ENCODE measurements around the gene BPIFB4. TPM values are rescaled to one million over a fixed set of nuclear protein-coding genes. Genes with fewer than 3 reads are reported as not detected.

Gene BPIFB4
- total and polyA plus RNA-seq, 2 donors (not counting 3 experiments of a cell fraction or from before 2014, with no cell fraction given) = not detected

- intact Hi-C loops (cut with micrococcal nuclease) (no loop called here), dilution Hi-C loops (cut with MboI; ENCODE audit: extremely low pct_ligation_motif_present, low sequenced_read_pairs) (no loop called here)
- Histone ChIP-seq H3K9me3 (replicated peaks; ENCODE audit: control insufficient read depth, insufficient read depth, low read length) (no peaks in the 10 kb centered on the region), H3K9ac (replicated peaks; ENCODE audit: extremely low read depth, insufficient read depth, low read length) (no peak overlapping the region), H3K27ac (ENCODE audit: insufficient read depth, low read depth, low read length) (no peak overlapping the region), H3K9me1 (replicated peaks; ENCODE audit: control insufficient read depth, extremely low read depth, insufficient read depth, low read length) (no peaks in the 10 kb centered on the region), H3K27me3 (ENCODE audit: control insufficient read depth in 2 of 2, insufficient read depth in 2 of 2, low read length in 2 of 2) (no peaks in the 10 kb centered on the region), H3K79me2 (ENCODE audit: control insufficient read depth, insufficient read depth, low read length) (no peaks in the 10 kb centered on the region), H4K20me1 (replicated peaks; ENCODE audit: control insufficient read depth, extremely low read depth, insufficient read depth, low read length) (no peaks in the 10 kb centered on the region), H3K36me3 (ENCODE audit: control insufficient read depth in 2 of 2, extremely low read depth in 1 of 2, insufficient read depth in 2 of 2, low read length in 2 of 2) (no peaks in the 10 kb centered on the region), H3K4me3 (replicated peaks in 1 of 3; ENCODE audit: insufficient read depth in 1 of 3, low read depth in 1 of 3, low read length in 3 of 3) (no peak overlapping the region), H3K4me1 (ENCODE audit: control insufficient read depth, extremely low read depth, insufficient read depth, low read length) (no peaks in the 10 kb centered on the region), H2AFZ (ENCODE audit: low read depth, low read length) (no peak overlapping the region), H3K4me2 (ENCODE audit: insufficient read depth, low read length) (no peak overlapping the region)
- CTCF ChIA-PET = no interaction called here
- FAIRE-seq = no peak
- TF ChIP-seq JUN (IDR thresholded peaks at IDR 0.05; ENCODE audit: borderline replicate concordance, insufficient read depth, insufficient read length, low read depth) (no peak), POLR2A (IDR thresholded peaks at IDR 0.05; ENCODE audit: low read depth, low read length) (no peak), FOS (IDR thresholded peaks at IDR 0.05; ENCODE audit: borderline replicate concordance, insufficient read depth, low read length) (no peak), MYC (IDR thresholded peaks at IDR 0.05; ENCODE audit: low read depth, low read length) (no peak), GATA2 (IDR thresholded peaks at IDR 0.05; ENCODE audit: insufficient read depth, insufficient read length, low read depth, low read length) (no peak), POLR2AphosphoS5 (IDR thresholded peaks at IDR 0.05; ENCODE audit: insufficient read depth, low read depth, low read length) (no peak), EZH2 (IDR thresholded peaks at IDR 0.05; ENCODE audit: borderline replicate concordance, low read depth, low read length, severe bottlenecking) (no peak)
- TF ChIP-seq, protein P1, sequence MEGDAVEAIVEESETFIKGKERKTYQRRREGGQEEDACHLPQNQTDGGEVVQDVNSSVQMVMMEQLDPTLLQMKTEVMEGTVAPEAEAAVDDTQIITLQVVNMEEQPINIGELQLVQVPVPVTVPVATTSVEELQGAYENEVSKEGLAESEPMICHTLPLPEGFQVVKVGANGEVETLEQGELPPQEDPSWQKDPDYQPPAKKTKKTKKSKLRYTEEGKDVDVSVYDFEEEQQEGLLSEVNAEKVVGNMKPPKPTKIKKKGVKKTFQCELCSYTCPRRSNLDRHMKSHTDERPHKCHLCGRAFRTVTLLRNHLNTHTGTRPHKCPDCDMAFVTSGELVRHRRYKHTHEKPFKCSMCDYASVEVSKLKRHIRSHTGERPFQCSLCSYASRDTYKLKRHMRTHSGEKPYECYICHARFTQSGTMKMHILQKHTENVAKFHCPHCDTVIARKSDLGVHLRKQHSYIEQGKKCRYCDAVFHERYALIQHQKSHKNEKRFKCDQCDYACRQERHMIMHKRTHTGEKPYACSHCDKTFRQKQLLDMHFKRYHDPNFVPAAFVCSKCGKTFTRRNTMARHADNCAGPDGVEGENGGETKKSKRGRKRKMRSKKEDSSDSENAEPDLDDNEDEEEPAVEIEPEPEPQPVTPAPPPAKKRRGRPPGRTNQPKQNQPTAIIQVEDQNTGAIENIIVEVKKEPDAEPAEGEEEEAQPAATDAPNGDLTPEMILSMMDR (IDR thresholded peaks at IDR 0.05; ENCODE audit: extremely low read depth in 1 of 2, insufficient read depth in 1 of 2, low read depth in 1 of 2, low read length in 2 of 2) = no peak
- TF ChIP-seq, protein P2, sequence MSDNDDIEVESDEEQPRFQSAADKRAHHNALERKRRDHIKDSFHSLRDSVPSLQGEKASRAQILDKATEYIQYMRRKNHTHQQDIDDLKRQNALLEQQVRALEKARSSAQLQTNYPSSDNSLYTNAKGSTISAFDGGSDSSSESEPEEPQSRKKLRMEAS (IDR thresholded peaks at IDR 0.05; ENCODE audit: insufficient read depth, insufficient read length) = no peak
- POLR2A ChIA-PET = no interaction called here
- no TSS peak for BruUV-seq (replicated peaks)
- DNase-seq (ENCODE audit: low read depth, low spot score) = no peak
These were observed 54.0 kb downstream of the BPIFB4 start for GRCh38 chr20:33133373-33133941.
